ENCODE measurements around the gene PDE4D.

Gene PDE4D

GRCh38 chr5:59893429-59894227, at the start of gene PDE4D:
TSS of gene PDE4D (minus strand) at chr5:59893726.
- Histone ChIP-seq H3K36me3 (no peaks in the 10 kb centered on the region), H3K27me3 (ENCODE audit: insufficient read depth, low read depth, severe bottlenecking) (no peaks in the 10 kb centered on the region), H3K4me3 (ENCODE audit: low read depth, low read length) (peak within 1 kb of the TSS; percentile 72), H3K9me3 (ENCODE audit: severe bottlenecking) (no peaks in the 10 kb centered on the region), H3K27ac (no peak within 1 kb of the TSS)
- TF ChIP-seq CTCF (IDR thresholded peaks at IDR 0.05; ENCODE audit: low read depth, low read length): 0 out of 2 replicates have a peak, but pooled peaks have one; percentile 24
- peak; percentile 55 for DNase-seq

- Histone ChIP-seq H3K4me3 (ENCODE audit: low read depth, low read length) (no peak overlapping the region), H3K27ac (no peak overlapping the region), H3K9me3 (ENCODE audit: severe bottlenecking) (no peaks in the 10 kb centered on the region), H3K27me3 (ENCODE audit: insufficient read depth, low read depth, severe bottlenecking) (no peaks in the 10 kb centered on the region), H3K36me3 (no peaks in the 10 kb centered on the region)
- DNase-seq: no peak
- TF ChIP-seq CTCF (IDR thresholded peaks at IDR 0.05; ENCODE audit: low read depth, low read length): no peak
Measured at GRCh38 chr5:59937633-59938032, 44.1 kb upstream of the PDE4D start.

GRCh38 chr5:59923465-59923864, 29.9 kb upstream of the PDE4D start:
- Histone ChIP-seq H3K27ac (no peak overlapping the region), H3K27me3 (ENCODE audit: insufficient read depth, low read depth, severe bottlenecking) (no peaks in the 10 kb centered on the region), H3K36me3 (no peaks in the 10 kb centered on the region), H3K9me3 (ENCODE audit: severe bottlenecking) (no peaks in the 10 kb centered on the region), H3K4me3 (ENCODE audit: low read depth, low read length) (no peak overlapping the region)
- peak; percentile 41; the same call in 1 of the 2 replicates for TF ChIP-seq CTCF (IDR thresholded peaks at IDR 0.05; ENCODE audit: low read depth, low read length)
- peak; percentile 61 for DNase-seq

- no peak for TF ChIP-seq CTCF (IDR thresholded peaks at IDR 0.05; ENCODE audit: low read depth, low read length)
- Histone ChIP-seq H3K9me3 (ENCODE audit: severe bottlenecking) (no peaks in the 10 kb centered on the region), H3K27ac (no peak overlapping the region), H3K36me3 (no peaks in the 10 kb centered on the region), H3K4me3 (ENCODE audit: low read depth, low read length) (no peak overlapping the region), H3K27me3 (ENCODE audit: insufficient read depth, low read depth, severe bottlenecking) (no peaks in the 10 kb centered on the region)
- no peak for DNase-seq
Measured at GRCh38 chr5:59922220-59922619, 28.7 kb upstream of the PDE4D start.

GRCh38 chr5:59921816-59922215, 28.3 kb upstream of the PDE4D start:
- Histone ChIP-seq H3K27me3 (ENCODE audit: insufficient read depth, low read depth, severe bottlenecking) (no peaks in the 10 kb centered on the region), H3K36me3 (no peaks in the 10 kb centered on the region), H3K4me3 (ENCODE audit: low read depth, low read length) (no peak overlapping the region), H3K27ac (no peak overlapping the region), H3K9me3 (ENCODE audit: severe bottlenecking) (no peaks in the 10 kb centered on the region)
- peak; percentile 20 for DNase-seq
- TF ChIP-seq CTCF (IDR thresholded peaks at IDR 0.05; ENCODE audit: low read depth, low read length): no peak
